Daoy (cell line): Measurements from ENCODE around the gene FYCO1. TPM values are rescaled to one million over a fixed set of nuclear protein-coding genes. Genes with fewer than 3 reads are reported as not detected.
"Not testable (repeated sequence)": the region's sequence is repeated elsewhere in the genome, so short reads cannot be mapped to it uniquely, and the experiment has no call there.

Experiments used
- DNase-seq: peaks from one replicate; pipeline ENCODE4 v3.0.0-alpha.2; 2015; ENCODE audit warnings: low read depth
- total RNA-seq: library from RNA; depleted of rRNA; stranded (reverse); fragments of >200 nt; shearing (Covaris generic); gene quantifications from 2 replicates; pipeline ENCODE4 v1.2.3, GENCODE V29; 2014

Gene FYCO1
- total RNA-seq, 1 experiment from 2014 or later, result 3.3 TPM

DNA sequence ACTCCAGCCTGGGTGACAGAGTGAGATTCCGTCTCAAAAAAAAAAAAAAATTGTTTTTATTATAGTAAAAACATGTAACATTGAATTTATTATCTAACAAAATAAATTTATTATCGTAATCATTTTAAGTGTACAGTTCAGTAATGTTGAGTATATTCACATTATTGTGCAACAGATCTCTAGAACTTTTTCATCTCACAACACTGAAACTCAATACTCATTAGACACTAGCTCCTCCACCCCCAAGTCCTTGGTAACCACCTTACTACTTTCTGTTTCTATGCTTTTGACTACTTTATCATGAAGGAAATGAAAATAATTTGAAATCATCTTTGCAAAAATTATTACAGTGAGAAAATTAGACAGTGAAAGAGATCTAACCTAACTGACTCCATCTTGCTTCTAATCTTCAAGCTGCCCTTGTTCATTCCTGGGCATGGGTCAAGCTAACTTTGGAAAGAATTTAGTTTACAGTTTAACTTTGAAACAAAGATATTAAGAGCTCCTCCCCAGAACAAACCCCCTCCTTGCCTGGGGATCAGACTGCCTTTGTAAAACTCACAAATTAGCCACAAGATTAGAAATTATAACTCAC lies 15.0 kb upstream of the FYCO1 start:
- no peak for DNase-seq

- no peak for DNase-seq
Observed at GRCh38 chr3:46008058-46008457, 12.4 kb upstream of the FYCO1 start.

- DNase-seq, result no peak
Observed at GRCh38 chr3:46007280-46007679, 11.7 kb upstream of the FYCO1 start.

GRCh38 chr3:46006238-46007032 lies 10.8 kb upstream of the FYCO1 start:
- no peak for DNase-seq

DNA sequence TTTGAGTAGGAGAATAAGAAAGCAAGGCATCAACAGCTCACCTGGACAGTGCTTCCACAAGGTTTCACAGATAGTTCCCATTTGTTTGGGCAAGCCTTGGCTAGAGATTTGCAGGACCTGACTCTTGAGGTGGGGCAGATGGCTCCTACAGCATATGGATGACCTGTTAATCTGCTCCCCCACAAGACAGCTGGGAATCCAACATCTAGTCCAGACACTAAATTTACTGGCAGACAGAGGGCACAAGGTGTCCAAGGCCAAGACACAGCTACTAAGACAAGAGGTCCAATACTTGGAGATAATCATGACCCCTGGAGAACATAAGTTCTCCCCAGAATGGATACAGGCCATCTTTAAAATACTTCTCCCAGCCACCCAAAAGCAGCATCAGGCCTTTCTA lies 8.1 kb upstream of the FYCO1 start:
- not testable (repeated sequence) for DNase-seq

DNA sequence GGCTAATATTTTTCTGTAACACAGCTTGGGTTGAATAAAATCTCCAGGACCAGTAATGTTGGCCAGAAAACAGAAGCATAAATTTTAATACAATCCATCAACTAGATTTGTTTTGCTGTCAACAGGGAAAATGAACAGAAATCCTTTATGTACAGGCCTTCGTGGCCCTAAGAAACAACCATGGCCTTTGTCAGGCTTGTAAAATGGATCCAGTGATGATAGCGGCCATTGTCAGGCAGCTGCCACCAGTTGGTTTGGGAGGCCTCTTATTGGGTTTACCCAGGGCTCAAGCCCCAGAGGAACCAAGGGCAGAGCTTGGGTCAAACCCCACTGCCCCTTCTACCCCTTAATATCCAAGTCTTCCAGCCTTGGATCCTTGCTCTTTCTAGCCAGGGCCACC lies 5.6 kb upstream of the FYCO1 start:
- DNase-seq, result no peak

DNA sequence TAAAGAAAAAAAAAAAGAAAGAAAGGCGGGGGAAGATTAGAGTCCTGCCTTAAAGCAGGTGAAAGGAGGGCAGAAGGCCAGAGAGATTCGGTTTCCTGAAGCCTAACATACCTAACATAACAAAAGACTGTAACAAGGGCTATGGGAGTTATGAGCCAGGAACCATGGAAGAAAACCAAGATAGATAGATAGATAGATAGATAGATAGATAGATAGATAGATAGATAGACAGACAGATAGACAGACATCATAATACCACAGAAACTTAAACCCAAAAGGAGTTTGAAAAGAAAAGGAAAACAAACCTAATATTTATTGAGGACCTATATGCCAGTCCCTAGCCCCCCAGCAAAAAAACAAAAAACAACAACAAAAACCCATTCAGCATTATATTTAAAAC lies 2.3 kb upstream of the FYCO1 start:
- no peak for DNase-seq

- DNase-seq, result not testable (repeated sequence)
Observed at GRCh38 chr3:45997499-45997898, 1.9 kb upstream of the FYCO1 start.

DNA sequence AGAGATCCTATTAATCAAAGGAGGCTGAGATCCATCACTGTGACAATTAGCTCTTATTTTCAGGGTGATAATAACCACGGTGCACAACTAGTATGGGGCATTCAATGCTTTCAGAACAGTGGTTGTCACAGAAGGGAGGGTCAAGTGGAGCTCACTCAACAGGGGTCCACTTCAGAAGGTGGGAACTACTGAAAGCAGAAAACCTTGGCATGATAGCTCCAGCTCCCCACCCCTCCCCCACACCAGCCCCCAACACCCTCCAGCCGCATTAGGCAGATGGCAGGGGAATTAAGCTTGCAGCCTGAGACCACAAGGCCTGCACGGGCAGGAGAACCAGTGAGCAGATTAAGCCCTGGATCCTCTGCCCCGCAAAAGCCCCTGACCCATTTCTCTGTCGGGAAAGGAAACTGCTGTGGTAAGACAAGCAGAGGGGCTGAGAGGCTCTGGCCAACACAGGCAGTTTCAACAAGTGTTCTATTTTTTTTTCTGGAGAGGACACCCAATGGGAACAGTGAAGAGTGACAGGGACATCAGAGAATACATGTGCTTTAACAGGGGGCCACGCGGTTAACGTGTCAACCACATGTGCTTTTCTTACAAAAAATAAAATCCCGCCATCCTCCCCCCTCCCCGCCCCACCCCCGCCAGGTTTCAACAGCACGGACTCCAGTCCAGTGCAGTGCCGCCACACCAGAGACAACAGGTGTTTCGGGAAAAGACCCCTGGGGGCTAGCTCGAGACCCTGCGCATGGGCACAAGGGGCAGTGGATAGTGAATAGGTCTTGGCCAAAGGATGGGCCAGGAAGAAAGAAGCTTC lies 997 bp downstream of the FYCO1 start:
- DNase-seq, result no peak

- DNase-seq, result no peak
Observed at GRCh38 chr3:45993421-45994027, 2.1 kb downstream of the FYCO1 start.

DNA sequence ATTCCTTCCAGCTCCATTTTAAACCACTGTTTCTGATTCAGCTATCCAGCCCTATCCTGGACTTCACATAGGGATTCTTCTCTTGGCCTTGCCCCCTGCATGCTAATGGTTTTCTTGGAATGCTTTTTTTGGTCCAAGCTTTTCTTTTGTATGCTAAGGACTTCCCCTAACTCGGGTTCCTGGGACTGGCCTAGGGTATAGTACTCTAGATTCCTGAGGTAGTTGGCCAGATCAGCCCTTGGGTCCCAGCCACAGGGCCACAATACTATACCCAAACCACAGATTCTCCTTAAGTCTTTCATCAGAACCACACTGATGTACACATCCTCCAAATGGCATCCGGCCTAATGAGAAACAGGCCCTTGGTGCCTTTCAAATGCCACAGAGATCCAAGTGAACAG lies 2.8 kb downstream of the FYCO1 start:
- DNase-seq, result peak; percentile 32

- DNase-seq, result no peak
Observed at GRCh38 chr3:45992133-45992729, 3.4 kb downstream of the FYCO1 start.

- DNase-seq, result no peak
Observed at GRCh38 chr3:45991341-45991740, 4.3 kb downstream of the FYCO1 start.

- DNase-seq, result no peak
Observed at GRCh38 chr3:45990181-45990580, 5.4 kb downstream of the FYCO1 start.

GRCh38 chr3:45988804-45989203 lies 6.8 kb downstream of the FYCO1 start:
- peak; percentile 56 for DNase-seq

DNA sequence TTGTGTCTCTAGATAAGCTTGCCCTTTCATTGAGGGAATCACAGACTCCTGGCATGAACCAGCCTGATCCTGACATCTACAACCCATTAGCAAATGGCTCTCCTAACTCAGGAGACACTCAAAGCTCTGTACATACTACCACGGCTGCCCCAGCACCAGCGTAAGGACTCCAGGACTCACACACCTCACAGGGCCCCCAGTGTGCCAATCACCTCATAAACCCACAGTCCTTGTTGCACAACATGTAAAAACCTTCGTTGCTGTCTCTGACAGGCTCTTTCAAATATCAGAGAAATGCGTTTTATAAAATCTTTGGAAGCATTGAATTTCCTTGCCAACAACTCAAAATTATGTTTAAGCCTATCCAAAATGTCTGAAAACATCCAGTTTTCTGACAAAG lies 7.3 kb downstream of the FYCO1 start:
- DNase-seq, result no peak

DNA sequence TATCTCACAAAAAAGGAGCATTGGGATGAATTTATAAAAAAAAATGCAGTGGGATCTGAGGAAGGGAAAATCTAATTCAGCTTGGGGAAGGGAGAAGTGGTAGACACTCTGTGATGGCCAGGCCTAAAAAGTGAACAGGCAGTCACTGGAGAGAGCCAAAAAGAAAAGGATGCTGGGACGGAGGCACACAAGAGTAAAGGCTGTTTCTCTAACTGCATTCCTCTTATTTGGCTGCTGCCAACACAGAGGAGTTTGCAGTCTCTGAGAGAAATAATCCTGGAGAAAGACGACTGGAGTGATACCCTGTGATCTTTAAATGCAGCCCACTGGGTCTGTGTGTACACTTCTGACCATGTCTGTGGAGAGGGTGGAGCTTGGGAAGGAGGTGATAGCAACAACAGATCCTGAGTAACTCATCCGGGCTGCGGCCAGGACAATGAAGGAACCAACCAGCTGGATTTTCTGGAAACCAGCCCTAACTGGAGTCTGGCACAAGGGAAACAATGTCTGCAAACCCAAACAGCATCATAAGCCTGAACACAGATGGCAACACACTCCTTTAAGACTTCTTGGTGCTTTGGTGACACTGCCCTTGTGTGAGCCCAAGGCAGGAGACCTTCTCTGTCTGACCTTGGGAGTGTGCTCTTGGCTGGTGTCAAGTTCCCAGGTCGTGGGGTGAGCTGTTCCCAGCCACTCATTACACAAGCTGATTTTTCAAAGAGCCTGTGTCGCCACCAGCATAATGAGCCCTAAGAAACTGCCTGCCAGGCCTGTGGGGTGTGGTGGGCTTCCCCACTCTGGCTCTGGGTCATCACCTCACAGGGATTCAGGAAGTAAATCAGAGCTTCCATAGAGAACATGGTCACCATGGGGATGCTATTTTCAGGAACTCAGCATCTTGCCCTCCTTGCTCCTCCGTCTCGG lies 8.0 kb downstream of the FYCO1 start:
- DNase-seq, result no peak

GRCh38 chr3:45986303-45986982 lies 9.2 kb downstream of the FYCO1 start:
- DNase-seq, result peak; percentile 59

DNA sequence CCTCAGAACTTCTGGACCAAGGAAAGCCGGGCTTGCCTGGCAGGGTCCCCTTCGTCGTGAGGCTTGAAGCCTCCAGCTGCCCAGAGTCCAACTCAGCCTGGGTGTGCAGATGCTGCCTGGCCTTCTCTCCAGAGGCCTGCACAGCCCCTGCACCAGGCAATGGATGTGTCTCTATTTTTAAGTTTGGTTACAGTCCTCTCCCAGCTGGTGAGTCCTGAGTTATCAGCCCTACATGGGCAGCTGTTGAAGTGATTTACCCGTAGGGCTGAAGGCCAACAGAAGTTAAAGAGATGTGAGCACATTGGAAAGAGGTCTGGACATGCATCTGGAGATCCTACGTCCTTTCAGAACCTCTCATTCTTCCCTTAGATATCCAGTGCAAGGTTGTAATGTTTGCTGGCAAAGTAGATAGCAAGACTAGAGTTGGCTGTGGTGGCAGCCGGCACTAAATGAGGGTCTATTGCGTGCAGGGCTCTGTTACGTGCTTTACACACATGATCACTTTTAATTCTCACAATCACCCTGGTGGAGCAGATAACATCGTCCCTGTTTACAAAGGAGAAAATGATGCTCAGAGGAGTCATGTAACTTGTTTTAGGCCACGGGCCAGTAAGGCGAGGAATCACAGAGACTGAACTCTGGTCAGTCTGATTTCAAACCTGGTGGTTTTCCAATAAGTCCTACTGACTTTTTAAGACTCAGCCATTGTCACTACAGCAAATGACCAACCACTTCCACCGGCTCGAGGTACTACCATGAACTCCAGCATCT lies 9.9 kb downstream of the FYCO1 start:
- no peak for DNase-seq
